IPS-20b (cell line): ENCODE data around the gene SRF.

Experiments
- H3K27ac ChIP-seq: one replicate; pipeline ENCODE4 v1.5.1; 2013; ENCODE audit warnings: low read length
- H3K27me3 ChIP-seq: 2 replicates; pipeline ENCODE4 v1.6.1; 2013; ENCODE audit warnings: mild to moderate bottlenecking, low read length, inconsistent platforms; ENCODE audit not compliant: insufficient read depth
- H3K36me3 ChIP-seq: 2 replicates; pipeline ENCODE4 v1.6.1; 2013; ENCODE audit warnings: low read depth, mild to moderate bottlenecking, inconsistent platforms, low read length, moderate library complexity; ENCODE audit not compliant: insufficient read depth
- H3K4me1 ChIP-seq: 2 replicates; pipeline ENCODE4 v1.6.1; 2013; ENCODE audit warnings: mild to moderate bottlenecking, control low read depth, inconsistent platforms, low read length, moderate library complexity; ENCODE audit not compliant: insufficient read depth
- H3K4me3 ChIP-seq: 2 replicates; pipeline ENCODE4 v1.5.1; 2013; ENCODE audit warnings: mild to moderate bottlenecking, low read length, inconsistent platforms
- H3K9ac ChIP-seq: 2 replicates; pipeline ENCODE4 v1.6.1; 2013; ENCODE audit warnings: low read depth, mild to moderate bottlenecking, inconsistent platforms, low read length, moderate library complexity
- H3K9me3 ChIP-seq: 2 replicates; pipeline ENCODE4 v1.6.1; 2013; ENCODE audit warnings: mild to moderate bottlenecking, low read depth, low read length, inconsistent platforms; ENCODE audit not compliant: insufficient read depth

The SRF gene

DNA sequence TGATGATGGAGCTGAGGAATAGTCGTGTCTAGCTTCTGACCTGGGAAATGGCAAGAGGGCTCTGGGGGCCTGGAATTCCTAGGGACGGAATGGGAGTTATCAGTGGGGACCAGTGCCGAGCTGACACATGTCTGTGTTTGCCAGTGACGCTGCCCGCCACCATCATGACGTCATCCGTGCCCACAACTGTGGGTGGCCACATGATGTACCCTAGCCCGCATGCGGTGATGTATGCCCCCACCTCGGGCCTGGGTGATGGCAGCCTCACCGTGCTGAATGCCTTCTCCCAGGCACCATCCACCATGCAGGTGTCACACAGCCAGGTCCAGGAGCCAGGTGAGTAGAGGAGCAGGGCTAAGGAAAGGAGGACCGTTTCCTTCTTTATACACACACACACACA lies 7.1 kb downstream of the SRF start:
- Histone ChIP-seq H3K27ac (no peak overlapping the region), H3K27me3 (peaks cover under 1% of the 10 kb centered on the region; the same call in 1 of the 2 replicates), H3K4me3 (no peak overlapping the region), H3K9ac (no peak overlapping the region), H3K9me3 (no peaks in the 10 kb centered on the region), H3K36me3 (peaks cover 61% of the 10 kb centered on the region), H3K4me1 (peaks cover 24% of the 10 kb centered on the region)

DNA sequence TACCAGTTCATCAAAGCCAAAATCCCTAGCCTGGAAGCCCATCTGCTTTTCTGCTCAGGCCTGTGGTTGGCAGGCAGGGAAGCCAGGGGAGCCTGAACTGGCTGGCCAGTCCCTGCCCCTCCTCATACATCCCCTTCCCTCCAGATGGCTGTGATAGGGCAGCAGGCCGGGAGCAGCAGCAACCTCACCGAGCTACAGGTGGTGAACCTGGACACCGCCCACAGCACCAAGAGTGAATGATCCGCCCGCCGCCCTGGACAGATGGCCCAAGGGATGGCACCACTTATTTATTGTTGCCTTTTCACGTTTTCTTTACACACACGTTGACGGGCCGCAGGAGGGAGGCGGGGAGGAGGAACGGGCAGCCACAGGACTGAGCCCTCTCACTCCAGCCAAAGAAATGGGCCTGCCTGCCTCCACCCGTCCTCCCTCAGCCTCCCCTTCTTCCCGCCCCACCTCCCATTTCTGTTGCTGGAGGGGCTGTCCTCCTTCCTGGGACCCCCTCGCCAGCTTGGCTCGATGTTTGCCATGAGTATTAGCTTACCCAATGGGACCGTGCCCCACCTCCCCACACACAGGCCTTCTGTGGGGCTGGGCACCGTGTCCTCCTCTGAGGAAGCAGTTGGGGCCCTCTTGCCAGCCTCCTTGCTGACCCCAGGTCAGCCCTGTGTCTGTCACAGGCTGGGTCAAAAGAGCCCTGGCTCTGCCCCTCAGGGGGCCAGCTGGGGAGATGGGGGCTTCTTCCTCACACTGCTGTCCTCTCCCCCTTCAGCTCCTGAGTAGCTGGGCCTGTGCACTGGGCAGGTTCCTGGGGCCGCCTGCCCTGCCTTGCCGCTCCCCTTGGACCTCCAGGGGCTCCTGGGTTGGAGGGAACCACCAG lies 8.1 kb downstream of the SRF start:
- H3K9me3 ChIP-seq = no peaks in the 10 kb centered on the region
- no peak overlapping the region for H3K27ac ChIP-seq
- H3K4me3 ChIP-seq = no peak overlapping the region
- no peaks in the 10 kb centered on the region for H3K27me3 ChIP-seq
- peaks cover 15% of the 10 kb centered on the region for H3K4me1 ChIP-seq
- H3K36me3 ChIP-seq = peaks cover 54% of the 10 kb centered on the region
- H3K9ac ChIP-seq = no peak overlapping the region

DNA sequence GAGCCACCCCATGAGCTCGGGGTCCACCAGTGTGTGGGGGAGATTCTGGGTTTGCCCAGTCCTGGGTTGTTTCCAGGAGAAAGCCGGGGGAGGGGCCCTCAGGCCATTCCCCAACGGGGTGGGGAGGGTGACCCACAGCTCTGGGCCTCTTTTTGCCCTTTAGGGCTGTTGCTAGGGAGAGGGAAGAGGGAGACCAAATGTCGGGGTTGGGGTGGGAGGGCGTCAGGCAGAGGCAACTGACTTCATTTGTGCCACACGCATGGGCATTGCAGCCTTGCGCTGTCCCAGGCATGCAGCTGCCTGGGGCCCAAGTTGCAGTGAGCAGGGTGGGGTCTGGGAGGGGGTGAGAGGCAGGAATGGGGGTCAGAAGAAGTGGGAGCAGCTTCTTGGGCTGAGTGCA lies 9.0 kb downstream of the SRF start:
- Histone ChIP-seq H3K9ac (no peak overlapping the region), H3K27me3 (no peaks in the 10 kb centered on the region), H3K36me3 (peaks cover 50% of the 10 kb centered on the region), H3K27ac (no peak overlapping the region), H3K9me3 (no peaks in the 10 kb centered on the region), H3K4me1 (peaks cover 11% of the 10 kb centered on the region), H3K4me3 (no peak overlapping the region)

GRCh38 chr6:43180985-43181384 lies 9.9 kb downstream of the SRF start:
- H3K4me3 ChIP-seq = peak overlapping the region; percentile 78
- peaks cover 7% of the 10 kb centered on the region; the same call in 1 of the 2 replicates for H3K4me1 ChIP-seq
- H3K9me3 ChIP-seq = no peaks in the 10 kb centered on the region
- H3K9ac ChIP-seq = peak overlapping the region; percentile 72; the same call in 1 of the 2 replicates
- no peaks in the 10 kb centered on the region for H3K27me3 ChIP-seq
- H3K27ac ChIP-seq = no peak overlapping the region
- H3K36me3 ChIP-seq = peaks cover 40% of the 10 kb centered on the region

GRCh38 chr6:43181621-43181941 lies 10.5 kb downstream of the SRF start:
- Histone ChIP-seq H3K4me1 (peaks cover 7% of the 10 kb centered on the region; the same call in 1 of the 2 replicates), H3K27ac (peak overlapping the region; percentile 18), H3K9ac (peak overlapping the region; percentile 72; the same call in 1 of the 2 replicates), H3K4me3 (peak overlapping the region; percentile 78), H3K9me3 (no peaks in the 10 kb centered on the region), H3K36me3 (peaks cover 34% of the 10 kb centered on the region), H3K27me3 (no peaks in the 10 kb centered on the region)

DNA sequence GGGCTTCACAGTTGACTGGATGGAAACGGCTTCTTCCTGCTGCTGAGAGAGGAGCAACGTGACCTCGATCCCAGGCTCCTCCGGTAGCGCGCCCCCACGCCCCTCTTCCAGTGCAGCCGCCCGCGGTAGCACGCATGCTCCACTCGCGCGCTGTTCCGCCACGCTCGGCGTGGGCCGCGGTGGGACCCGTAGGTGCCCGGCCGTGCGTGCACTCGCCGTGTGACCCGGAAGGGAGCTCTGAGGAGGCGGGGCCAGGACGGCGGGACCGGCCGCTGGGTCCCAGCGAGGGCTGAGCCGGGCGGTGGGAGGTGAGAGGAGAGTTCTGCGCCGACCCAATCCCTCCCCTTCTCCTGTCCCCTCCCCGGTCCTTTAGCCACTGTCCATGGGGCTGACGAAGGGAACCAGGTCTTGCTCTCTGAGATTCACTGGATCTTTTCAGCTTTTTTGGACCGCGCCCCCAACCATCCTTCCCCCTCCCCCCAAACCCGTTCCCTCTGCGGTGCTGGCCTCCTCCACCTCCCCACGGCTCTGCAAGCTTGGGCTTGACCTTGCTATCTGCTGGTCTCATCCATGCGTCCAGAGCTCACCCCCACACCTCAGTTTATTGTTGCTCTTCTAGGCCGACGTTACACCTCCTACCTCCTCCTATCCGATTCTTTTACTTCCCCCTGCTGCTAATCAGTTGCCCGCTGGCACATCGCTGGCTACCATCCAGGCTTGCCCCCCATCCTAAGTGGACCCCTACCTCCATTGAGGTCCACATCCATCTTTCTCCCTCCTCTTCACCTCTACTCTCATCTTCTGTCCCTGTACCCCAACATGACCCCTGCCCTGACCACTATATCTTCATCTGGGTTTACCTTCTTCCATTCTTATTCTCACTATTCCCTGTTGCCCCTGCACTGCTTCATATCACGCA lies 11.1 kb downstream of the SRF start, which contains the start of gene CUL9:
CUL9 (plus strand) TSS at position 255 of the 919 bp plus-strand sequence. CDS start 2,115 bp downstream, outside the sequence.
- peaks cover 7% of the 10 kb centered on the region; the same call in 1 of the 2 replicates for H3K4me1 ChIP-seq
- H3K9me3 ChIP-seq = no peaks in the 10 kb centered on the region
- no peaks in the 10 kb centered on the region for H3K27me3 ChIP-seq
- H3K4me3 ChIP-seq = peak within 1 kb of the TSS; percentile 78
- peaks cover 34% of the 10 kb centered on the region for H3K36me3 ChIP-seq
- H3K9ac ChIP-seq = peak within 1 kb of the TSS; percentile 72; the same call in 1 of the 2 replicates
- peak within 1 kb of the TSS; percentile 18 for H3K27ac ChIP-seq

GRCh38 chr6:43183441-43183840 lies 12.4 kb downstream of the SRF start:
- Histone ChIP-seq H3K4me3 (no peak overlapping the region), H3K36me3 (peaks cover 28% of the 10 kb centered on the region), H3K9ac (no peak overlapping the region), H3K4me1 (peaks cover 7% of the 10 kb centered on the region; the same call in 1 of the 2 replicates), H3K27ac (no peak overlapping the region), H3K9me3 (no peaks in the 10 kb centered on the region), H3K27me3 (no peaks in the 10 kb centered on the region)

DNA sequence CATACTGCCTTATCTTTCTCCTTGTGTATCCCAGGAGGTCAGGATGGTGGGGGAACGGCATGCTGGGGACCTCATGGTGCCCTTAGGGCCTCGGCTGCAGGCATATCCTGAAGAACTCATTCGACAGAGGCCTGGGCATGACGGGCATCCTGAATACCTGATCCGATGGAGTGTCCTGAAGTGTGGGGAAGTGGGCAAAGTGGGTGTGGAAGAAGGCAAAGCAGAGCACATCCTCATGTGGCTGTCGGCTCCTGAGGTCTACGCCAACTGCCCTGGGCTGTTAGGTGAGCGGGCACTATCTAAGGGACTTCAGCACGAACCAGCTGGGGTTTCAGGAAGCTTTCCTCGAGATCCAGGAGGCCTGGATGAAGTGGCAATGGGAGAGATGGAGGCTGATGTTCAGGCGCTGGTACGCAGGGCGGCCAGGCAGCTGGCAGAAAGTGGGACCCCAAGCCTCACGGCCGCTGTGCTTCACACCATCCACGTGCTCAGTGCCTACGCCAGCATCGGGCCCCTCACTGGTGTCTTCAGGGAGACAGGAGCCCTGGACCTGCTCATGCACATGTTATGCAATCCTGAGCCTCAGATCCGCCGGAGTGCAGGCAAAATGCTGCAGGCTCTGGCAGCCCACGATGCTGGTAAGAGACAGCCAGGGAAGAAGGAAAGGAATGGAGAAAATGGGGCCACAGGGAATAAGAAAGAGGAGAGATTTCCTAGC lies 13.4 kb downstream of the SRF start:
- Histone ChIP-seq H3K27me3 (no peaks in the 10 kb centered on the region), H3K4me3 (no peak overlapping the region), H3K9me3 (no peaks in the 10 kb centered on the region), H3K4me1 (peaks cover 7% of the 10 kb centered on the region; the same call in 1 of the 2 replicates), H3K27ac (no peak overlapping the region), H3K9ac (no peak overlapping the region), H3K36me3 (peaks cover 18% of the 10 kb centered on the region; the same call in 1 of the 2 replicates)

DNA sequence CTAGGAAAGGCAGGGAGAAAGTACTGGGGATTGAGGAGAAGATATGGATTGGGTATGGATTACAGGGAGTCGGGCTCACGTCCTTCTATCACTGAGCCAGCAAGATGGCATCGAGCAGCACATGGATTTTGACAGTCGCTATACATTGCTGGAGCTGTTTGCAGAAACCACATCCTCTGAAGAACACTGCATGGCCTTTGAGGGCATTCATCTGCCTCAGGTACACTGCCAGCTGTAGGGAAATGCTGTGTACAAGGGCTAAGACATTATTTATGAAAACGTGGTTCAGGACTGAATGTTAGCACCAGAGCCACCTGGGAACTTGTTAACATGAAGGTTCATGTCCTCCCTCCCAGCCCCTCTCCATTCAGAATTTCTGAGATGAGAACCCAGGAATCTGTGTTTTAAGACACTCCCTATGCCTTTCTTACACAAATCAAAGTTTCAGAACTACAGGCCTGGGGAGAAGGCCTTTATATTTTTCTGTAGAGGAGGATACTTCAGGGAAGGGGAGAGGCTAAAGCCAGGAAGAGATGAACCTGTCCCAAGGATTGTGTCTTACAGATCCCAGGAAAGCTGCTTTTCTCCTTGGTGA lies 14.4 kb downstream of the SRF start:
- peaks cover 7% of the 10 kb centered on the region; the same call in 1 of the 2 replicates for H3K4me1 ChIP-seq
- H3K9ac ChIP-seq = no peak overlapping the region
- no peak overlapping the region for H3K4me3 ChIP-seq
- no peaks in the 10 kb centered on the region for H3K9me3 ChIP-seq
- peaks cover 12% of the 10 kb centered on the region; the same call in 1 of the 2 replicates for H3K36me3 ChIP-seq
- no peaks in the 10 kb centered on the region for H3K27me3 ChIP-seq
- no peak overlapping the region for H3K27ac ChIP-seq

- Histone ChIP-seq H3K4me1 (peaks cover 6% of the 10 kb centered on the region; the same call in 1 of the 2 replicates), H3K27me3 (no peaks in the 10 kb centered on the region), H3K9me3 (no peaks in the 10 kb centered on the region), H3K9ac (no peak overlapping the region), H3K4me3 (no peak overlapping the region), H3K27ac (no peak overlapping the region), H3K36me3 (peaks cover 8% of the 10 kb centered on the region; the same call in 1 of the 2 replicates)
Observed at GRCh38 chr6:43186019-43186418, 14.9 kb downstream of the SRF start.
